ENCODE measurements around the gene DVL1. TPM values are rescaled to one million over a fixed set of nuclear protein-coding genes. Genes with fewer than 3 reads are reported as not detected.

Gene DVL1
- total and polyA plus RNA-seq, 2 of the 13 experiments (the other 11 are each of a cell fraction or from before 2014, with no cell fraction given): 30.8 to 60.4 TPM

- peak; percentile 37 for TF ChIP-seq PATZ1 (CRISPR knock-in tag; IDR thresholded peaks at IDR 0.05)
- TF ChIP-seq IRF2 (CRISPR knock-in tag; IDR thresholded peaks at IDR 0.05): peak; percentile 44; the same call in 1 of the 2 replicates
- TF ChIP-seq SOX13 (IDR thresholded peaks at IDR 0.05): no peak
- 0 out of 4 replicates have a peak, but pooled peaks of 1 of the 2 experiments have one; percentile 2 for TF ChIP-seq SOX13 (CRISPR knock-in tag; conservative IDR thresholded peaks at IDR 0.05 in 1 of 2, IDR thresholded peaks at IDR 0.05 in 1 of 2)
- peak; percentile 62; the same call in 1 of the 2 replicates for TF ChIP-seq TFDP1 (CRISPR knock-in tag; IDR thresholded peaks at IDR 0.05; ENCODE audit: borderline replicate concordance)
- TF ChIP-seq GPBP1L1 (CRISPR knock-in tag; IDR thresholded peaks at IDR 0.05): no peak
- no peak for TF ChIP-seq ZNF180 (CRISPR knock-in tag; IDR thresholded peaks at IDR 0.05; ENCODE audit: borderline replicate concordance, low read depth)
- TF ChIP-seq DRAP1 (CRISPR knock-in tag; IDR thresholded peaks at IDR 0.05): peak; percentile 21; the same call in 1 of the 2 replicates
- peak; percentile 51; the same call in 1 of the 2 replicates for TF ChIP-seq CSRNP1 (CRISPR knock-in tag; IDR thresholded peaks at IDR 0.05)
- TF ChIP-seq NONO (IDR thresholded peaks at IDR 0.05): no peak
- peak; percentile 45; the same call in 1 of the 2 replicates for TF ChIP-seq NONO (CRISPR knock-in tag; conservative IDR thresholded peaks at IDR 0.05)
- TF ChIP-seq MAZ (IDR thresholded peaks at IDR 0.05; ENCODE audit: borderline replicate concordance, low read depth, low read length): peak; percentile 70; the same call in 1 of the 2 replicates
- peak; percentile 88 for TF ChIP-seq MAZ (CRISPR knock-in tag; IDR thresholded peaks at IDR 0.05; ENCODE audit: low read depth)
- TF ChIP-seq ZNF564 (CRISPR knock-in tag; IDR thresholded peaks at IDR 0.05): 0 out of 2 replicates have a peak, but pooled peaks have one; percentile 44
- peak; percentile 67; the same call in 1 of the 2 replicates for TF ChIP-seq PRDM10 (CRISPR knock-in tag; IDR thresholded peaks at IDR 0.05; ENCODE audit: low read depth)
- peak; percentile 54; the same call in 1 of the 2 replicates for TF ChIP-seq ZNF143 (CRISPR knock-in tag; IDR thresholded peaks at IDR 0.05)
These were observed 41.1 kb downstream of the DVL1 start, which contains the start of the genes ACAP3 and PUSL1 (continued) for GRCh38 chr1:1307923-1308755.

Measured in HepG2 (cell line).